SK-N-SH (cell line): Measurements from ENCODE around the gene BCAM. TPM values are rescaled to one million over a fixed set of nuclear protein-coding genes. Genes with fewer than 3 reads are reported as not detected.
A peak's percentile ranks its signal among the peaks of the same experiment; 100 is the strongest.

Source experiments
- CTCF ChIA-PET: fragments of 300-600, 350-600 bp; formaldehyde crosslinking; extraction: SDS; loops from one replicate; lab custom pipeline; 2021; lab: Yijun Ruan, JAX
- POLR2A ChIA-PET: fragments of 350-600 bp; sonication (Branson Sonifier 250); formaldehyde crosslinking; extraction: SDS; loops from one replicate; lab custom pipeline; 2020; ENCODE audit warnings: antibody characterized with exemption, inconsistent platforms; lab: Yijun Ruan, JAX
- DNase-seq: peaks from one replicate; pipeline ENCODE4 v3.0.0; 2012
- H2AFZ ChIP-seq: fragments of 200-600 bp; sonication (generic); 2 replicates; pipeline ENCODE4 v1.8.1; 2016; ENCODE audit warnings: antibody characterized with exemption, mild to moderate bottlenecking, low read depth
- H3F3A ChIP-seq: fragments of 200-600 bp; sonication (generic); replicated peaks from 2 replicates; pipeline ENCODE3; 2016; ENCODE audit warnings: antibody characterized with exemption, mild to moderate bottlenecking; ENCODE audit not compliant: insufficient read depth
- H3K27ac ChIP-seq, 2 experiments: fragments of 200-500 bp in 1 of 2; fragments of 200-600 bp in 1 of 2; sonication (Bioruptor generic) in 1 of 2; sonication (generic), shearing (Covaris generic) in 1 of 2; 2 replicates each; pipeline versions ENCODE4 v1.5.1 to v1.6.1; 2014 to 2016; ENCODE audit warnings: low read depth in 2 of 2, inconsistent platforms in 1 of 2, low read length in 1 of 2, mild to moderate bottlenecking in 1 of 2, mixed read lengths in 1 of 2
- H3K27me3 ChIP-seq: fragments of 200-600 bp; sonication (generic), shearing (Covaris generic); 2 replicates; pipeline ENCODE4 v1.6.1; 2016; ENCODE audit warnings: mixed run types; ENCODE audit not compliant: insufficient read depth
- H3K36me3 ChIP-seq, 2 experiments: fragments of 200-500 bp in 1 of 2; fragments of 200-600 bp in 1 of 2; sonication (Bioruptor generic) in 1 of 2; sonication (generic) in 1 of 2; replicated peaks in 1 of 2; 2 replicates each; pipeline versions ENCODE3 to v1.5.1; 2014 to 2016; ENCODE audit warnings: low read length in 1 of 2, mild to moderate bottlenecking in 1 of 2; ENCODE audit not compliant: insufficient read depth in 2 of 2, control insufficient read depth in 1 of 2
- H3K4me1 ChIP-seq, 2 experiments: fragments of 200-500 bp in 1 of 2; fragments of 200-600 bp in 1 of 2; sonication (Bioruptor generic) in 1 of 2; sonication (generic), shearing (Covaris generic) in 1 of 2; 2 replicates each; pipeline versions ENCODE4 v1.5.1 to v1.6.1; 2014 to 2016; ENCODE audit warnings: low read depth in 1 of 2, low read length in 1 of 2, mixed run types in 1 of 2; ENCODE audit not compliant: insufficient read depth in 2 of 2, control insufficient read depth in 1 of 2
- H3K4me2 ChIP-seq: fragments of 200-600 bp; sonication (generic), shearing (Covaris generic); 2 replicates; pipeline ENCODE4 v1.6.1; 2017; ENCODE audit warnings: mixed run types
- H3K4me3 ChIP-seq, 2 experiments: fragments of 200-500 bp in 1 of 2; fragments of 200-600 bp in 1 of 2; sonication (Bioruptor generic) in 1 of 2; sonication (generic), shearing (Covaris generic) in 1 of 2; 2 replicates each; pipeline versions ENCODE4 v1.5.1 to v1.8.1; 2014 to 2016; ENCODE audit warnings: low read depth in 2 of 2, inconsistent platforms in 1 of 2, low read length in 1 of 2, mild to moderate bottlenecking in 1 of 2, mixed read lengths in 1 of 2, moderate library complexity in 1 of 2
- H3K79me2 ChIP-seq: fragments of 200-600 bp; sonication (generic); 2 replicates; pipeline ENCODE4 v1.8.1; 2017; ENCODE audit warnings: mild to moderate bottlenecking; ENCODE audit not compliant: insufficient read depth
- H3K9ac ChIP-seq: fragments of 200-600 bp; sonication (generic); 2 replicates; pipeline ENCODE4 v1.6.1; 2017; ENCODE audit warnings: mixed run types
- H3K9me2 ChIP-seq: fragments of 200-600 bp; sonication (generic); 2 replicates; pipeline ENCODE4 v1.6.1; 2017; ENCODE audit warnings: mixed run types
- H3K9me3 ChIP-seq: fragments of 200-600 bp; sonication (generic); 2 replicates; pipeline ENCODE4 v1.6.1; 2017; ENCODE audit warnings: mixed run types, mild to moderate bottlenecking, moderate library complexity
- H4K20me1 ChIP-seq: fragments of 200-600 bp; sonication (generic); 2 replicates; pipeline ENCODE4 v1.6.1; 2017; ENCODE audit warnings: mild to moderate bottlenecking, mixed run types; ENCODE audit not compliant: insufficient read depth
- ELF1 ChIP-seq: IDR thresholded peaks from 2 replicates; pipeline ENCODE4 v1.4.0; 2012
- FOXM1 ChIP-seq: IDR thresholded peaks from 2 replicates; pipeline ENCODE4 v1.4.0; 2012; ENCODE audit warnings: low read depth, mild to moderate bottlenecking
- GABPA ChIP-seq: IDR thresholded peaks from 2 replicates; pipeline ENCODE4 v1.4.0; 2012; ENCODE audit warnings: low read depth, mild to moderate bottlenecking
- MXI1 ChIP-seq: IDR thresholded peaks from 2 replicates; pipeline ENCODE4 v1.6.1; 2012; ENCODE audit warnings: mild to moderate bottlenecking, low read depth, low read length, improper control_type of control experiment
- PBX3 ChIP-seq: IDR thresholded peaks from 2 replicates; pipeline ENCODE4; 2012
- SIN3A ChIP-seq: IDR thresholded peaks from 2 replicates; pipeline ENCODE4 v1.6.1; 2012; ENCODE audit warnings: low read depth, mild to moderate bottlenecking, low read length, moderate library complexity, borderline replicate concordance
- USF2 ChIP-seq: fragments of 150-350 bp; IDR thresholded peaks from 2 replicates; pipeline ENCODE4 v1.6.1; 2017; ENCODE audit warnings: antibody characterized with exemption, low read length, low read depth, borderline replicate concordance
- YY1 ChIP-seq: IDR thresholded peaks from 2 replicates; pipeline ENCODE4 v1.4.0; 2012; ENCODE audit warnings: low read depth, mild to moderate bottlenecking
- WGBS: methylation state at CpG from one replicate; pipeline ENCODE4 v1.1.6; 2017; ENCODE audit warnings: low lambda C conversion rate; 5-methylcytosine and 5-hydroxymethylcytosine counted together
- polyA plus RNA-seq, 3 experiments: library from polyadenylated mRNA; depleted of rRNA; stranded (reverse); fragments of >200 nt; gene quantifications; 2 replicates each; pipeline ENCODE4 v1.2.3, GENCODE V29; 2012
- TF ChIP-seq, protein P1 (sequence below): IDR thresholded peaks from 2 replicates; pipeline ENCODE4 v1.4.0; 2012; ENCODE audit warnings: low read depth
- TF ChIP-seq, protein P2 (sequence below): IDR thresholded peaks from 2 replicates; pipeline ENCODE4 v1.6.1; 2012; ENCODE audit warnings: mild to moderate bottlenecking, low read depth, low read length, moderate library complexity

Gene BCAM
- polyA plus RNA-seq, 1 of the 3 experiments (the other 2 are of a cell fraction) = 34.0 TPM

DNA sequence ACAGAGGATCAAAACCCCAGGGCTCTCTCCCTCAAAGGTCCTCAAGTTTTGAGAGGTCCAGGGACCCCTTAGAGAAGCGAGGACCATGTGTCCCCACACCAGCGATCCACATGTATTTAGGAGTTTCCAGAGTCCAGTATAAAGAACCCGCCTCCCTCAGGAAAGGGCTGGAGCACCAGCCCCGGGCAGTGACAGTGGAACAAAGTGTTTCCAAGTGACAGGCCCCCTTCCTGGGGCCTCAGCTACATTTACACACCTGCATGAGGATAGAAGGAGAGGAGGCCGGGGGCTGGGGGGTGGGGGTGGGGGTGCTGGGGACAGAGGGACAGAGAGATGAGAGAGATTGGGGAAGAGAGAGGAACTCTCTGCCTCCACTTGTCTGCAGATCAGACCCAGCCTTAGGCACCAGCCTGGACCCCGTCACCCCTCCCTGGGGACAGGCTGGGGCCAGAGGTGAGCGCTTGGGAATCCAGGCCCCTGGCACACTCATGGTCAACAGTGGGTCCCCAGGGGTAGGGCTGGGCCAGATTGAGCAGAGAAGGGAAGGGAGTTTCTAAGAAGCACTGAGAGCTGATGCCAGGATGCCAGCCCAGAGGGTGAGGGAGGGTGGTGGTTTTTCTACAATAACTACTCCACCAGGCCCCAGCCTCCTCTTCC is 802 bp downstream of the BCAM start:
- peaks cover 8% of the 10 kb centered on the region for H3F3A ChIP-seq
- H3K9ac ChIP-seq = peak overlapping the region; percentile 60; the same call in 1 of the 2 replicates
- H3K27ac ChIP-seq = no peak overlapping the region
- peak overlapping the region; percentile 99 for H3K4me2 ChIP-seq
- CTCF ChIA-PET = interaction anchor here (0.8 to 9.3 kb wide), 11 partner anchors 13 to 122 kb away, joined by 3 to 70 read pairs (median 5); no protein-coding TSS in a partner anchor
- WGBS = 60% methylated on average over 5 of the region's 7 CpGs
- H3K36me3 ChIP-seq = no peaks in the 10 kb centered on the region
- H3K9me3 ChIP-seq = no peaks in the 10 kb centered on the region
- H3K79me2 ChIP-seq = no peaks in the 10 kb centered on the region
- no peak overlapping the region for H2AFZ ChIP-seq
- no peaks in the 10 kb centered on the region for H4K20me1 ChIP-seq
- H3K27me3 ChIP-seq = peaks cover 24% of the 10 kb centered on the region; the same call in 1 of the 2 replicates
- DNase-seq = no peak
- POLR2A ChIA-PET = no interaction called here
- TF ChIP-seq ELF1 = no peak
- TF ChIP-seq YY1 = no peak
- TF ChIP-seq, protein P1, sequence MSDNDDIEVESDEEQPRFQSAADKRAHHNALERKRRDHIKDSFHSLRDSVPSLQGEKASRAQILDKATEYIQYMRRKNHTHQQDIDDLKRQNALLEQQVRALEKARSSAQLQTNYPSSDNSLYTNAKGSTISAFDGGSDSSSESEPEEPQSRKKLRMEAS = no peak
- no peak for TF ChIP-seq SIN3A
- no peak for TF ChIP-seq USF2
- no peak for TF ChIP-seq GABPA
- TF ChIP-seq, protein P2, sequence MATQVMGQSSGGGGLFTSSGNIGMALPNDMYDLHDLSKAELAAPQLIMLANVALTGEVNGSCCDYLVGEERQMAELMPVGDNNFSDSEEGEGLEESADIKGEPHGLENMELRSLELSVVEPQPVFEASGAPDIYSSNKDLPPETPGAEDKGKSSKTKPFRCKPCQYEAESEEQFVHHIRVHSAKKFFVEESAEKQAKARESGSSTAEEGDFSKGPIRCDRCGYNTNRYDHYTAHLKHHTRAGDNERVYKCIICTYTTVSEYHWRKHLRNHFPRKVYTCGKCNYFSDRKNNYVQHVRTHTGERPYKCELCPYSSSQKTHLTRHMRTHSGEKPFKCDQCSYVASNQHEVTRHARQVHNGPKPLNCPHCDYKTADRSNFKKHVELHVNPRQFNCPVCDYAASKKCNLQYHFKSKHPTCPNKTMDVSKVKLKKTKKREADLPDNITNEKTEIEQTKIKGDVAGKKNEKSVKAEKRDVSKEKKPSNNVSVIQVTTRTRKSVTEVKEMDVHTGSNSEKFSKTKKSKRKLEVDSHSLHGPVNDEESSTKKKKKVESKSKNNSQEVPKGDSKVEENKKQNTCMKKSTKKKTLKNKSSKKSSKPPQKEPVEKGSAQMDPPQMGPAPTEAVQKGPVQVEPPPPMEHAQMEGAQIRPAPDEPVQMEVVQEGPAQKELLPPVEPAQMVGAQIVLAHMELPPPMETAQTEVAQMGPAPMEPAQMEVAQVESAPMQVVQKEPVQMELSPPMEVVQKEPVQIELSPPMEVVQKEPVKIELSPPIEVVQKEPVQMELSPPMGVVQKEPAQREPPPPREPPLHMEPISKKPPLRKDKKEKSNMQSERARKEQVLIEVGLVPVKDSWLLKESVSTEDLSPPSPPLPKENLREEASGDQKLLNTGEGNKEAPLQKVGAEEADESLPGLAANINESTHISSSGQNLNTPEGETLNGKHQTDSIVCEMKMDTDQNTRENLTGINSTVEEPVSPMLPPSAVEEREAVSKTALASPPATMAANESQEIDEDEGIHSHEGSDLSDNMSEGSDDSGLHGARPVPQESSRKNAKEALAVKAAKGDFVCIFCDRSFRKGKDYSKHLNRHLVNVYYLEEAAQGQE = no peak
- TF ChIP-seq FOXM1 = no peak
- no peak for TF ChIP-seq MXI1
- TF ChIP-seq PBX3 = no peak
- TF ChIP-seq, all 33 proteins: peak for 0
- Histone ChIP-seq H3K4me1 (peaks cover 8 to 13% of the 10 kb centered on the region in 2 experiments; a peak in 2 of 4 replicates), H3K4me3 (peak overlapping the region; percentile 51 to 66; a peak in 3 of 4 replicates), H3K9me2 (no peaks in the 10 kb centered on the region)
